HL-60 (cell line): ENCODE data around the gene FBLN7.

Experiments
- DNase-seq, 2 experiments: peaks; one replicate each; pipeline ENCODE4 v3.0.0-alpha.2; 2010 to 2020; ENCODE audit warnings: low read depth in 1 of 2, low spot score in 1 of 2
- H3K27ac ChIP-seq: fragments of 250-450 bp; sonication (Bioruptor Pico); replicated peaks from 2 replicates; pipeline ENCODE4 v1.5.1; 2020; ENCODE audit warnings: mild to moderate bottlenecking, moderate library complexity
- H3K27me3 ChIP-seq: fragments of 250-450 bp; sonication (Bioruptor Pico); 2 replicates; pipeline ENCODE4 v1.5.1; 2021; ENCODE audit warnings: mild to moderate bottlenecking, moderate library complexity; ENCODE audit not compliant: insufficient read depth, poor library complexity, severe bottlenecking
- H3K4me3 ChIP-seq: replicated peaks from 2 replicates; pipeline ENCODE4 v1.5.1; 2011; ENCODE audit warnings: mild to moderate bottlenecking, control low read depth, low read length; ENCODE audit not compliant: insufficient read depth
- GABPA ChIP-seq: IDR thresholded peaks from 2 replicates; pipeline ENCODE4 v1.6.1; 2012; ENCODE audit warnings: low read depth
- POLR2AphosphoS5 ChIP-seq: IDR thresholded peaks from 2 replicates; pipeline ENCODE4 v1.6.1; 2012; ENCODE audit warnings: low read depth
- SPI1 ChIP-seq: IDR thresholded peaks from 2 replicates; pipeline ENCODE4 v1.6.1; 2012; ENCODE audit warnings: low read depth, mild to moderate bottlenecking, borderline replicate concordance
- TF ChIP-seq, protein P1 (sequence below): IDR thresholded peaks from 2 replicates; pipeline ENCODE4 v1.6.1; 2012; ENCODE audit warnings: low read depth; ENCODE audit not compliant: insufficient replicate concordance
- TF ChIP-seq, protein P2 (sequence below): IDR thresholded peaks from one replicate; pipeline ENCODE4 v1.5.1; 2011; ENCODE audit warnings: low read length, control low read depth, inconsistent platforms; ENCODE audit not compliant: insufficient read depth

Gene FBLN7

GRCh38 chr2:112093216-112093615 is 45.0 kb upstream of the FBLN7 start:
- no peak for DNase-seq
- Histone ChIP-seq H3K4me3 (no peak overlapping the region), H3K27me3 (no peaks in the 10 kb centered on the region), H3K27ac (no peak overlapping the region)
- TF ChIP-seq SPI1, result no peak
- TF ChIP-seq, protein P1, sequence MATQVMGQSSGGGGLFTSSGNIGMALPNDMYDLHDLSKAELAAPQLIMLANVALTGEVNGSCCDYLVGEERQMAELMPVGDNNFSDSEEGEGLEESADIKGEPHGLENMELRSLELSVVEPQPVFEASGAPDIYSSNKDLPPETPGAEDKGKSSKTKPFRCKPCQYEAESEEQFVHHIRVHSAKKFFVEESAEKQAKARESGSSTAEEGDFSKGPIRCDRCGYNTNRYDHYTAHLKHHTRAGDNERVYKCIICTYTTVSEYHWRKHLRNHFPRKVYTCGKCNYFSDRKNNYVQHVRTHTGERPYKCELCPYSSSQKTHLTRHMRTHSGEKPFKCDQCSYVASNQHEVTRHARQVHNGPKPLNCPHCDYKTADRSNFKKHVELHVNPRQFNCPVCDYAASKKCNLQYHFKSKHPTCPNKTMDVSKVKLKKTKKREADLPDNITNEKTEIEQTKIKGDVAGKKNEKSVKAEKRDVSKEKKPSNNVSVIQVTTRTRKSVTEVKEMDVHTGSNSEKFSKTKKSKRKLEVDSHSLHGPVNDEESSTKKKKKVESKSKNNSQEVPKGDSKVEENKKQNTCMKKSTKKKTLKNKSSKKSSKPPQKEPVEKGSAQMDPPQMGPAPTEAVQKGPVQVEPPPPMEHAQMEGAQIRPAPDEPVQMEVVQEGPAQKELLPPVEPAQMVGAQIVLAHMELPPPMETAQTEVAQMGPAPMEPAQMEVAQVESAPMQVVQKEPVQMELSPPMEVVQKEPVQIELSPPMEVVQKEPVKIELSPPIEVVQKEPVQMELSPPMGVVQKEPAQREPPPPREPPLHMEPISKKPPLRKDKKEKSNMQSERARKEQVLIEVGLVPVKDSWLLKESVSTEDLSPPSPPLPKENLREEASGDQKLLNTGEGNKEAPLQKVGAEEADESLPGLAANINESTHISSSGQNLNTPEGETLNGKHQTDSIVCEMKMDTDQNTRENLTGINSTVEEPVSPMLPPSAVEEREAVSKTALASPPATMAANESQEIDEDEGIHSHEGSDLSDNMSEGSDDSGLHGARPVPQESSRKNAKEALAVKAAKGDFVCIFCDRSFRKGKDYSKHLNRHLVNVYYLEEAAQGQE, result no peak
- TF ChIP-seq GABPA, result no peak
- TF ChIP-seq, protein P2, sequence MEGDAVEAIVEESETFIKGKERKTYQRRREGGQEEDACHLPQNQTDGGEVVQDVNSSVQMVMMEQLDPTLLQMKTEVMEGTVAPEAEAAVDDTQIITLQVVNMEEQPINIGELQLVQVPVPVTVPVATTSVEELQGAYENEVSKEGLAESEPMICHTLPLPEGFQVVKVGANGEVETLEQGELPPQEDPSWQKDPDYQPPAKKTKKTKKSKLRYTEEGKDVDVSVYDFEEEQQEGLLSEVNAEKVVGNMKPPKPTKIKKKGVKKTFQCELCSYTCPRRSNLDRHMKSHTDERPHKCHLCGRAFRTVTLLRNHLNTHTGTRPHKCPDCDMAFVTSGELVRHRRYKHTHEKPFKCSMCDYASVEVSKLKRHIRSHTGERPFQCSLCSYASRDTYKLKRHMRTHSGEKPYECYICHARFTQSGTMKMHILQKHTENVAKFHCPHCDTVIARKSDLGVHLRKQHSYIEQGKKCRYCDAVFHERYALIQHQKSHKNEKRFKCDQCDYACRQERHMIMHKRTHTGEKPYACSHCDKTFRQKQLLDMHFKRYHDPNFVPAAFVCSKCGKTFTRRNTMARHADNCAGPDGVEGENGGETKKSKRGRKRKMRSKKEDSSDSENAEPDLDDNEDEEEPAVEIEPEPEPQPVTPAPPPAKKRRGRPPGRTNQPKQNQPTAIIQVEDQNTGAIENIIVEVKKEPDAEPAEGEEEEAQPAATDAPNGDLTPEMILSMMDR, result no peak
- TF ChIP-seq POLR2AphosphoS5, result no peak

DNA sequence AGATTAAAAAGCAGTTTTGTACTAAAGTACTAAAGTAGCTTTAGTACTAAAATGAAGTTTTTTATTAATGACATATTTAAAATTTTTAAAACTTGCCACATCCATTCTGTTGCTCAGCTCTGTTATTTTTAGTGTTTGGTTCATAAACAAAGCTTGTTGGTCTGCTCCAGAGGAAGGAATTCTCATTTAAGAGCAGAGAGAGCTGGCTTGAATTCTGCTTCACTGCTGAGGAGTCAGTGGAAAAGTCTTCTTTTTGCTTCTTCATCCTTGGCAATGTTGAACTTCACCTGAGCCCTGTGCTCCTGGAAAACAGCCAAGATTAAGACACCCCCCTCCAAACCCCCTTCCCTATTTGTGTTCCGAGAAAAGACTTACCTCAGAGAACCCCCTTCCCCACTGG is 42.5 kb upstream of the FBLN7 start:
- no peak for TF ChIP-seq SPI1
- no peak for TF ChIP-seq GABPA
- TF ChIP-seq, protein P2, result no peak
- no peak for TF ChIP-seq POLR2AphosphoS5
- TF ChIP-seq, protein P1, result no peak
- Histone ChIP-seq H3K4me3 (no peak overlapping the region), H3K27me3 (no peaks in the 10 kb centered on the region), H3K27ac (no peak overlapping the region)
- DNase-seq, result no peak

- H3K4me3 ChIP-seq, result no peak overlapping the region
- no peak for TF ChIP-seq GABPA
- TF ChIP-seq, protein P1, result no peak
- TF ChIP-seq SPI1, result no peak
- TF ChIP-seq, protein P2, result no peak
- TF ChIP-seq POLR2AphosphoS5, result no peak
- no peak overlapping the region for H3K27ac ChIP-seq
- no peak for DNase-seq
- H3K27me3 ChIP-seq, result no peaks in the 10 kb centered on the region
These were observed 42.1 kb upstream of the FBLN7 start for GRCh38 chr2:112096098-112096497.
